CD14-positive monocyte (primary cell): ENCODE measurements around the gene SRGAP1. TPM values are rescaled to one million over a fixed set of nuclear protein-coding genes. Genes with fewer than 3 reads are reported as not detected.

ENCODE experiments used
- DNase-seq, 3 donors: peaks; one replicate each; pipeline ENCODE4 v3.0.0-alpha.2; 2011 to 2022
- H2AFZ ChIP-seq: 2 replicates; pipeline ENCODE4 v1.6.0; 2012; ENCODE audit warnings: mild to moderate bottlenecking, low read depth, low read length, inconsistent platforms; ENCODE audit not compliant: insufficient read depth, poor library complexity, severe bottlenecking
- H3K27ac ChIP-seq, 2 donors: 1 replicate in 1 of 2; 2 replicates in 1 of 2; pipeline ENCODE4 v1.5.1; 2012 to 2013; ENCODE audit warnings: low read length in 2 of 2, control low read depth in 1 of 2, inconsistent platforms in 1 of 2, low read depth in 1 of 2, mild to moderate bottlenecking in 1 of 2
- H3K27me3 ChIP-seq, 2 donors: one replicate each; pipeline versions ENCODE4 v1.6.0 to v1.6.1; 2011 to 2013; ENCODE audit warnings: low read length in 2 of 2; ENCODE audit not compliant: control insufficient read depth in 2 of 2, insufficient read depth in 2 of 2
- H3K36me3 ChIP-seq, 2 donors: replicated peaks in 1 of 2; 1 replicate in 1 of 2; 2 replicates in 1 of 2; pipeline versions ENCODE4 v1.5.1 to v1.6.1; 2012 to 2013; ENCODE audit warnings: low read length in 2 of 2, control low read depth in 1 of 2, inconsistent platforms in 1 of 2, mild to moderate bottlenecking in 1 of 2; ENCODE audit not compliant: insufficient read depth in 2 of 2, control insufficient read depth in 1 of 2
- H3K4me1 ChIP-seq, 2 donors: 1 replicate in 1 of 2; 2 replicates in 1 of 2; pipeline versions ENCODE4 v1.5.1 to v1.6.1; 2012 to 2013; ENCODE audit warnings: low read length in 2 of 2, control low read depth in 1 of 2, inconsistent platforms in 1 of 2, mild to moderate bottlenecking in 1 of 2, moderate library complexity in 1 of 2; ENCODE audit not compliant: insufficient read depth in 2 of 2, control insufficient read depth in 1 of 2
- H3K4me2 ChIP-seq: replicated peaks from 2 replicates; pipeline ENCODE3; 2012; ENCODE audit warnings: low read length, moderate library complexity, mild to moderate bottlenecking; ENCODE audit not compliant: poor library complexity, severe bottlenecking; ENCODE audit errors: extremely low read depth
- H3K4me3 ChIP-seq, 3 experiments: fragments of 200-600 bp in 1 of 3; sonication (generic) in 1 of 3; replicated peaks in 1 of 3; 1 replicate in 2 of 3; 2 replicates in 1 of 3; pipeline ENCODE4 v1.5.1; 2011 to 2013; ENCODE audit warnings: low read length in 3 of 3, mild to moderate bottlenecking in 3 of 3, control low read depth in 2 of 3, low read depth in 2 of 3, inconsistent platforms in 1 of 3, moderate library complexity in 1 of 3
- H3K79me2 ChIP-seq: 2 replicates; pipeline ENCODE4 v1.6.0; 2012; ENCODE audit warnings: mild to moderate bottlenecking, control low read depth, inconsistent platforms, low read length, moderate library complexity; ENCODE audit not compliant: insufficient read depth
- H3K9ac ChIP-seq: 2 replicates; pipeline ENCODE4 v1.6.0; 2017; ENCODE audit warnings: low read length, mild to moderate bottlenecking; ENCODE audit not compliant: insufficient read depth, poor library complexity, severe bottlenecking
- H3K9me3 ChIP-seq, 2 donors: replicated peaks in 1 of 2; 1 replicate in 1 of 2; 2 replicates in 1 of 2; pipeline versions ENCODE4 v1.5.1 to v1.6.1; 2012 to 2013; ENCODE audit warnings: low read length in 2 of 2, control low read depth in 1 of 2; ENCODE audit not compliant: control insufficient read depth in 1 of 2, insufficient read depth in 1 of 2
- H4K20me1 ChIP-seq: 2 replicates; pipeline ENCODE4 v1.6.0; 2012; ENCODE audit warnings: mild to moderate bottlenecking, low read length, control low read depth, moderate library complexity; ENCODE audit not compliant: insufficient read depth
- H3K27ac Mint-ChIP-seq, 7 donors: one replicate each; pipeline ENCODE4 v1.8.0; 2020; ENCODE audit warnings: mild to moderate bottlenecking in 7 of 7, mixed read lengths in 7 of 7, moderate library complexity in 6 of 7, inconsistent platforms in 2 of 7
- H3K27me3 Mint-ChIP-seq, 3 donors: one replicate each; pipeline ENCODE4 v1.8.0; 2021 to 2022; ENCODE audit warnings: low read depth in 3 of 3, mild to moderate bottlenecking in 3 of 3, mixed read lengths in 3 of 3, moderate library complexity in 3 of 3, inconsistent platforms in 1 of 3
- H3K36me3 Mint-ChIP-seq, 2 donors: one replicate each; pipeline ENCODE4 v1.8.0; 2020; ENCODE audit warnings: mixed read lengths in 2 of 2, inconsistent platforms in 1 of 2, mild to moderate bottlenecking in 1 of 2
- H3K4me1 Mint-ChIP-seq: one replicate; pipeline ENCODE4 v1.8.0; 2020; ENCODE audit warnings: mild to moderate bottlenecking, mixed read lengths
- H3K4me3 Mint-ChIP-seq, 2 donors: one replicate each; pipeline ENCODE4 v1.8.0; 2020; ENCODE audit warnings: mild to moderate bottlenecking in 2 of 2, mixed read lengths in 2 of 2, moderate library complexity in 1 of 2
- H3K9me3 Mint-ChIP-seq, 7 donors: one replicate each; pipeline ENCODE4 v1.8.0; 2020 to 2022; ENCODE audit warnings: mixed read lengths in 7 of 7, mild to moderate bottlenecking in 6 of 7, moderate library complexity in 6 of 7, inconsistent platforms in 2 of 7
- WGBS: methylation state at CpG from one replicate; pipeline ENCODE4 v1.1.5; 2013; ENCODE audit warnings: missing lambda C conversion rate; ENCODE audit not compliant: insufficient coverage; 5-methylcytosine and 5-hydroxymethylcytosine counted together
- intact Hi-C, 2 donors: fragments of 100-400 bp; cut with micrococcal nuclease; formaldehyde crosslinking; loops; one replicate each; pipeline versions ENCODE4 v1.15.0 to v1.15.1; 2023
- polyA plus RNA-seq, 3 donors: library from polyadenylated mRNA; depleted of rRNA in 1 of 3; unstranded in 2 of 3; stranded (reverse) in 1 of 3; fragments of 300-500 nt in 2 of 3; fragments of >200 nt in 1 of 3; fragmentation: Illumina TruSeq in 2 of 3; gene quantifications; 1 replicate in 2 of 3; 2 replicates in 1 of 3; pipeline ENCODE4 v1.2.3, GENCODE V29; 2012 to 2021
- TF ChIP-seq, protein P1 (sequence below): fragments of 200-600 bp; IDR thresholded peaks from one replicate; pipeline ENCODE4 v1.8.0; 2022; ENCODE audit warnings: antibody characterized with exemption, mild to moderate bottlenecking

The SRGAP1 gene
- polyA plus RNA-seq, 3 donors: 0.05 to 0.52 (median 0.07) TPM

DNA sequence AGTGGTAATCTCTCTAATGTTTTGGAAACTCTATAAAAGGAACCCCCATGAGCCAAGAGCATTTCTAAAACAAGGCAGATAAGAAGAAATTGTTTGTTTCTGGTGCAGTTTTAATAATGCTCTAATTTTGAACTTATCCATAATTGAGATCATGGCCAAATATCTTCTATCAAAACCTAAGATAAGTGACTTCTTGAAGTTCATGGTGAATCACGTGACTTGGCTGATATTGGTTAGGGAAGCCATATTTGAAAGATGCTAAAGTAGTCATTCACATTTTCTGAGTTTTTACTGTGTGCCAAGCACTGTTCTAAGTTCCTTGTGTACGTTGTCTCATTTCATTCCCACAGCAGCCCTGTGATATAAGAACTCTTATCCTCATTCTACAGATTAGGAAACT, 219.7 kb downstream of the SRGAP1 start:
- no peaks in the 10 kb centered on the region for H3K27me3 ChIP-seq
- H3K9me3 Mint-ChIP-seq: peaks cover 0 to 2% (median 0%) of the 10 kb centered on the region in 7 donors
- no peak overlapping the region for H3K27ac Mint-ChIP-seq
- no peaks in the 10 kb centered on the region for H3K79me2 ChIP-seq
- no peak overlapping the region for H3K4me3 ChIP-seq
- intact Hi-C loops: no loop called here
- no peaks in the 10 kb centered on the region for H3K9me3 ChIP-seq
- no peaks in the 10 kb centered on the region for H3K4me1 Mint-ChIP-seq
- no peak overlapping the region for H3K4me3 Mint-ChIP-seq
- H3K9ac ChIP-seq: no peak overlapping the region
- peaks cover 0 to 2% (median 1%) of the 10 kb centered on the region in 3 donors for H3K27me3 Mint-ChIP-seq
- WGBS: 80% methylated on average over 1 of the region's 2 CpGs
- H3K4me2 ChIP-seq: no peak overlapping the region
- H3K36me3 Mint-ChIP-seq: no peaks in the 10 kb centered on the region
- H3K36me3 ChIP-seq: no peaks in the 10 kb centered on the region
- DNase-seq: no peak
- TF ChIP-seq, protein P1, sequence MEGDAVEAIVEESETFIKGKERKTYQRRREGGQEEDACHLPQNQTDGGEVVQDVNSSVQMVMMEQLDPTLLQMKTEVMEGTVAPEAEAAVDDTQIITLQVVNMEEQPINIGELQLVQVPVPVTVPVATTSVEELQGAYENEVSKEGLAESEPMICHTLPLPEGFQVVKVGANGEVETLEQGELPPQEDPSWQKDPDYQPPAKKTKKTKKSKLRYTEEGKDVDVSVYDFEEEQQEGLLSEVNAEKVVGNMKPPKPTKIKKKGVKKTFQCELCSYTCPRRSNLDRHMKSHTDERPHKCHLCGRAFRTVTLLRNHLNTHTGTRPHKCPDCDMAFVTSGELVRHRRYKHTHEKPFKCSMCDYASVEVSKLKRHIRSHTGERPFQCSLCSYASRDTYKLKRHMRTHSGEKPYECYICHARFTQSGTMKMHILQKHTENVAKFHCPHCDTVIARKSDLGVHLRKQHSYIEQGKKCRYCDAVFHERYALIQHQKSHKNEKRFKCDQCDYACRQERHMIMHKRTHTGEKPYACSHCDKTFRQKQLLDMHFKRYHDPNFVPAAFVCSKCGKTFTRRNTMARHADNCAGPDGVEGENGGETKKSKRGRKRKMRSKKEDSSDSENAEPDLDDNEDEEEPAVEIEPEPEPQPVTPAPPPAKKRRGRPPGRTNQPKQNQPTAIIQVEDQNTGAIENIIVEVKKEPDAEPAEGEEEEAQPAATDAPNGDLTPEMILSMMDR: no peak
- H2AFZ ChIP-seq: no peak overlapping the region
- H4K20me1 ChIP-seq: no peaks in the 10 kb centered on the region
- no peaks in the 10 kb centered on the region for H3K4me1 ChIP-seq
- no peak overlapping the region for H3K27ac ChIP-seq

DNA sequence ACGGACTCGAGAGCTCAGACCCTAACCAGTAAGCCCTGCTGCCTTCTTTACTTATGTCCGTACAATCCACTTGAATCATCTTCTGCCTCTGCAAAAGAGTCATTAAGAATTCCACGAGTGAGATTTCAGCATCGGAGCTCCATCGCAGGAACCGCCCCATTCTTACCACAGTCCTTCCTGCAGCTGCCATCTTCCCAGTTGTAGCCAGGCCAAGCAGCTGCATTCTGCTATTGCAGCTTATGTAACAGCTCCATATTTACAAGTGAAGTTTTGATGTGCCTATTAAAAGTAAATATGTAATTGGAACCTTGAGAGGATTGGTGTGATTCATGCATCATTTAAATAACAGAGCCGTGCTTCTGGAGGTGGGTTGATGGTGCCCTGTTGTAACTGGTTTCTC, 220.2 kb downstream of the SRGAP1 start:
- Mint-ChIP-seq H3K4me3 (no peak overlapping the region), H3K36me3 (no peaks in the 10 kb centered on the region), H3K4me1 (no peaks in the 10 kb centered on the region), H3K27ac (no peak overlapping the region), H3K9me3 (peaks cover 0 to 2% (median 0%) of the 10 kb centered on the region in 7 donors), H3K27me3 (peaks cover 0 to 2% (median 1%) of the 10 kb centered on the region in 3 donors)
- H3K4me1 ChIP-seq: no peaks in the 10 kb centered on the region
- H3K79me2 ChIP-seq: no peaks in the 10 kb centered on the region
- TF ChIP-seq, protein P1: no peak
- no peak overlapping the region for H3K4me2 ChIP-seq
- H3K27ac ChIP-seq: no peak overlapping the region
- WGBS: 96% methylated on average over 7 of the region's 8 CpGs
- no peaks in the 10 kb centered on the region for H4K20me1 ChIP-seq
- no peak overlapping the region for H2AFZ ChIP-seq
- DNase-seq: no peak
- no peaks in the 10 kb centered on the region for H3K9me3 ChIP-seq
- no peaks in the 10 kb centered on the region for H3K27me3 ChIP-seq
- intact Hi-C loops: no loop called here
- H3K4me3 ChIP-seq: no peak overlapping the region
- H3K9ac ChIP-seq: no peak overlapping the region
- no peaks in the 10 kb centered on the region for H3K36me3 ChIP-seq
